C4-2B (cell line): ENCODE measurements around the gene ZNF618.

Experiments
- H3K27ac ChIP-seq: fragments of 450-650 bp; 2 replicates; pipeline ENCODE4 v1.5.1; 2017
- ZFX ChIP-seq: fragments of 450-650 bp; IDR thresholded peaks from 2 replicates; pipeline ENCODE4 v1.6.1; 2017
- TF ChIP-seq, protein P1 (sequence below): fragments of 450-650 bp; conservative IDR thresholded peaks from 2 replicates; pipeline ENCODE4 v1.5.1; 2017; ENCODE audit warnings: mild to moderate bottlenecking

The ZNF618 gene

DNA sequence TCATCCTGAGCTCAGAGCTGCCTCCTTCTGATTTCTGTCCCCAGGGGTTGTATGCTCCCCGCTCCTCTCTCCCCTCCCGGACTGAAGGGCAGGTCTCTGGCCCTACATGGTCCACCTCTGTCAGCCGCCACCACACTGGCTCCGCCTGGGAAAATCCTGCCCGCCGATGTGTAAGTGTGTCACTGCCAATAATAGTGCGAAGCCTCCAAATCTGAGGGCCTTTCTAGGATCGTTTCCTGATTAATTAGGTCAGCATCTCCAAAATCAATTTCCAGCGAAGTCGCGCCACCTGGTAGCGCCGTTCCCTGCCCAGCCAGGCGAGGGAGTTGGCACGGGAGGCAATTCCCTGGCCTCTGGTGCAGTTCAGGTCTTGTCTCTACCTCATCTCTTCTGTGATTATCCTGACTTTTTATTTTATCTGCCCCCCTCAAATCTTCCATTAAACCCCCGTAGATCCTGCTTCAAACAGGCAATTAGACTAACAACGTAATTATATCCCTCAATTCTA lies 73.5 kb downstream of the ZNF618 start:
- H3K27ac ChIP-seq: no peak overlapping the region
- TF ChIP-seq, protein P1, sequence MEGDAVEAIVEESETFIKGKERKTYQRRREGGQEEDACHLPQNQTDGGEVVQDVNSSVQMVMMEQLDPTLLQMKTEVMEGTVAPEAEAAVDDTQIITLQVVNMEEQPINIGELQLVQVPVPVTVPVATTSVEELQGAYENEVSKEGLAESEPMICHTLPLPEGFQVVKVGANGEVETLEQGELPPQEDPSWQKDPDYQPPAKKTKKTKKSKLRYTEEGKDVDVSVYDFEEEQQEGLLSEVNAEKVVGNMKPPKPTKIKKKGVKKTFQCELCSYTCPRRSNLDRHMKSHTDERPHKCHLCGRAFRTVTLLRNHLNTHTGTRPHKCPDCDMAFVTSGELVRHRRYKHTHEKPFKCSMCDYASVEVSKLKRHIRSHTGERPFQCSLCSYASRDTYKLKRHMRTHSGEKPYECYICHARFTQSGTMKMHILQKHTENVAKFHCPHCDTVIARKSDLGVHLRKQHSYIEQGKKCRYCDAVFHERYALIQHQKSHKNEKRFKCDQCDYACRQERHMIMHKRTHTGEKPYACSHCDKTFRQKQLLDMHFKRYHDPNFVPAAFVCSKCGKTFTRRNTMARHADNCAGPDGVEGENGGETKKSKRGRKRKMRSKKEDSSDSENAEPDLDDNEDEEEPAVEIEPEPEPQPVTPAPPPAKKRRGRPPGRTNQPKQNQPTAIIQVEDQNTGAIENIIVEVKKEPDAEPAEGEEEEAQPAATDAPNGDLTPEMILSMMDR: no peak
- no peak for TF ChIP-seq ZFX

DNA sequence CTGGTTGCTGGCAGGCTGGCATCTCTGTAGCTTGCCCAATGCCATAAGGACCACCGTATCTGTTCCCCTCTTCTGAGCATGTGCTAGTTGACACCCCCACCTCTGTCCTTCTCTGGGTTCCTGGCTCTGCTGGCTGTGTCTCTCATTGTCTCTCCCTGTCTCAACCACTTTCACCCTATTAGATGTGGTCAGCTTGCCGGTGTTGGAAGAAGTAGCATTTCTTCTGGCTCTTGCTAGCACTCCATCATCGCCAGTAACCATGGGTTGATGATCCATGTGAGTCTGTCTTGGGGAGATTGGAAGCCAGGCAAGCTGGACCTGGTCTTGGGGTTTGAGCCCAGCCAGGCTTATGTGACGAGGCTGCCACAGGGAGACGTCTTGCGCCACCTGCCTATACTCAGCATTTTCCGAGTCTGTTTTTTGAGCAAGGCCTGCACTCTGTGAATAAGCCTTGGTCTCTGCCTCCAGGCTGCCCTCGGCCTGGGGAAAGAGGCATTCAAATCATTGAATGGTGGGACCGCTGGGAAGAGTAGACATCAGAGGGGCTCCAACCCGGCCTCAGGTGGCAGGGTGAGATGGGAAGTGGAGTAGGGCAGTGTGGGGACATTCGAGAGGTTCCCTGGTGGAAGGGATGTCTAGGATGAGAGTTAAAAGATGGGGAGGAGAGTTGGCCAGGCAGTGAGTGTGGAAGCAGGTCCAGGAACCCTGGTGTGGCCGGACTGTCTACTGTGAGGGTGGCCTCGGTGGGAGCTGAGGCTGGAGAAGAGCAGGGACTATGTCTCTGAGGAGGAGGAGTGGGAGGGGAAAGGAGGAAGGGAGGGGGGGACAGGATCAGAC lies 74.3 kb downstream of the ZNF618 start:
- no peak for TF ChIP-seq ZFX
- TF ChIP-seq, protein P1: no peak
- no peak overlapping the region for H3K27ac ChIP-seq

DNA sequence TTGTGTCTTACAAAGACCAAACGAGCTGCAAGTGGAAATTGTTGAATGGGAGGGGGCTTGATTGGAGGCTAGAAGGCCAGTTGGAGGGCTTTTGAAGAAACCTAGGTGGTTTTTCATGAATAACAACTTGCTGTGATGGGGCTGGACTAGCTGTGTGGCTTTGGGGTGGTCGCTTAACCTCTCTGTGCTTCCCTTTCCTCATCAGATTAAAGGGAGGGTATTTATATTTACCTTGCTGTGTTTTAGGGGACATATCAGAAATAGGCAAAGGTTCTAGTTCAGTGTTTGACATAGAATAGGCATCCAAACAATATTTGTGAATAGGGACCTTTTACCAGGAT lies 74.9 kb downstream of the ZNF618 start:
- TF ChIP-seq ZFX: no peak
- TF ChIP-seq, protein P1: no peak
- no peak overlapping the region for H3K27ac ChIP-seq

DNA sequence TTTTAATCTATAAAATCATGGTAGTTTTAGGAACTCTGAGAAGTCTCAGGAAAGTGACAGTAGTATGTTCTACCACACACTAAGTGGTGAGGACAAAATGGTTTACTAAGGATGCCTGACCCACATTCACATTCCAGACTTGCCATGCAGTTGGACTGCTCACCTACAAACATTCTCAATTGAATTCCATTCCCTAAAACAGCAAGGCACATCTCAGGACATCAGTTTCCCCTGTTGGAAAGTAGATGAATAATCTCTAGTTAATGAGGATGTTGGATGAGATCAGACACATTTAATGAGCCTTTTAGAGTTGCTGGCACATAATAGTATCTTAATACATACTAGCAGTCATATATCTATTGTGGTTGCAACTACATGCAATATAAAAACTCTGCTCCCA lies 76.6 kb downstream of the ZNF618 start:
- no peak overlapping the region for H3K27ac ChIP-seq
- TF ChIP-seq, protein P1: no peak
- no peak for TF ChIP-seq ZFX

DNA sequence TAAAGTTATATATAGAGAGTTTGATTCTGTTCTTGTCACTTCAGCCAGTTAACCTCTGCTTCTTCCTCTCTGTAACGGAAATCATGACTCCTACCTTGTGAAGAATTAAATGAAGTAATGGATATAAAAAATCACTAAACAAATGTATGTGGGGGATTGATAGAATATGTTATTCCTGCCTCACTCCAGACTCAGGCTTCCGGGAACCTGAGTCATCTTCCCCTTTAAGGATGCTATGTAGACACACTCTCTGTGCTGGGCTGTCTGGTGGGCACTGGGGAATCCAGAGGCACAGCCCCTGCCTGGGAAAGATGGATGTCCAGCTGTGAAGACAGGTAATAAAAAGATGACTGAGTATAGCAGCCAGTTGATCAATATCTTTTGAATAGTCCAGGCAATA lies 77.4 kb downstream of the ZNF618 start:
- H3K27ac ChIP-seq: no peak overlapping the region
- no peak for TF ChIP-seq ZFX
- TF ChIP-seq, protein P1: no peak

DNA sequence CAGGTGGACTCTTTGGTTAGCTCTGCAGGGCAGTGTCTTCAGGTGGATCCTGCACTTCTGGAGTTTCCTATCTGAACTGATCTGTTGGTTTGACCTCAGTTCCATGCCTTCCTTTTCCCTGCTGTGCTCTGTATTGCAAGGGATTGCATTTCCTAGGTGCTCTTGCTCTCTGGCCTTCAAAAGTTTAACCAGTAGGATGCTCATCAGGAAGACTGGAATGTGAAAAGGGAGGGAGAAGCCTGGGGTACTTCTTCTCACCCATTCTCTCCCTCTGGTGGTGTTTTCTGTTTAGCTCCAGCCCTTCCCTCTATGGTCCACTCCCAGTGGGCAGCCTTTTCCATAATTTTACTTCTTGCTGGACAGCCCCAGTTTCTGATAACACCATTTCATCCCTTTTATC lies 78.5 kb downstream of the ZNF618 start:
- TF ChIP-seq, protein P1: no peak
- TF ChIP-seq ZFX: no peak

DNA sequence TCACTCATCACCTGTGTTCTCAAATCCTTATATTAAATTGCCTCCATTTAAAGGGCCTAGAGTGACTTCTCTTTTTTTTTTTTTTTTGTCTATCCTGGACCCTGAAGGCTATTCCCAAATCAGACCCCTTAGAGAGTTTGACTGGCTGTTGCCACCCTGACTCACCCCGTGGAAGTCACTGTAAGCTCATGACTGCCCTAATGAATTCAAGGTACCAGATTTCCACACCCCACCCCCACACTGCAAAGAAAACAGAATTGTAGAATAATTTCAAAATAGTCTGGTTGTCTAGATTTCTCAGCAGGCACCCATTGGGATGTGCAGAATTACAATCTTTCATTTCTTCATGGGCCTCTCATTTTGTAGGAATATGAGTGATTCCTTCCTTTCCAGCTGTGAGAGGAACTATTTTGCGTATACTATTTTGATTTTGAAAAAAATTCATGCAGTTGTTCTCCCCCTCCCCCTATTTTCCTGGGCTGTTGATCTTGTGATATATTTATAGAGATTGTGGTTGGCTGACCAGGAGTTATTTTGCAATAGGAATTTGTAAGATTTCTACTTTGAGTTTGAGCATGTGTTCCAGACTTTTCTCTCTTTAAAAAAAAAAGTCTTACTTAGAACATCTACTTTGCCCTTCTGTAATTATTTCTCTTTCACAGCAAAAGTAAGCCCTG lies 79.1 kb downstream of the ZNF618 start:
- no peak overlapping the region for H3K27ac ChIP-seq
- TF ChIP-seq, protein P1: no peak
- TF ChIP-seq ZFX: no peak

More for the DNA sequence above, 78.5 kb downstream of the ZNF618 start:
- H3K27ac ChIP-seq: no peak overlapping the region
